HEK293 (cell line): ENCODE data around the gene COG3.

Source experiments
- CTCF ChIA-PET: fragments of 350-600 bp; formaldehyde crosslinking; extraction: SDS; loops from one replicate; lab custom pipeline; 2021; ENCODE audit warnings: antibody characterized with exemption; lab: Yijun Ruan, JAX
- POLR2A ChIA-PET: fragments of 300-600 bp; formaldehyde crosslinking; extraction: SDS; loops from one replicate; lab custom pipeline; 2020; ENCODE audit warnings: antibody characterized with exemption, inconsistent platforms; lab: Yijun Ruan, JAX
- H3K27ac ChIP-seq: fragments of 200-500 bp; sonication (Bioruptor generic); 2 replicates; pipeline ENCODE4 v1.5.1; 2014; ENCODE audit warnings: low read depth, low read length, control low read depth, inconsistent platforms; ENCODE audit errors: extremely low read depth
- H3K36me3 ChIP-seq, 2 experiments: fragments of 200-500 bp in 1 of 2; sonication (Bioruptor generic) in 1 of 2; 1 replicate in 1 of 2; 2 replicates in 1 of 2; pipeline ENCODE4 v1.5.1; 2014 to 2017; ENCODE audit warnings: inconsistent platforms in 2 of 2, low read length in 2 of 2; ENCODE audit not compliant: control insufficient read depth in 2 of 2, insufficient read depth in 1 of 2
- H3K4me1 ChIP-seq: fragments of 200-500 bp; sonication (Bioruptor generic); 2 replicates; pipeline ENCODE4 v1.5.1; 2014; ENCODE audit warnings: mild to moderate bottlenecking, low read length, inconsistent platforms; ENCODE audit not compliant: control insufficient read depth, insufficient read depth
- H3K4me3 ChIP-seq: 2 replicates; pipeline ENCODE4 v1.5.1; 2011; ENCODE audit warnings: low read depth, mild to moderate bottlenecking, control low read depth, low read length, moderate library complexity
- H3K9me3 ChIP-seq: fragments of 200-500 bp; sonication (Bioruptor generic); 2 replicates; pipeline ENCODE4 v1.5.1; 2014; ENCODE audit warnings: low read depth, low read length, inconsistent platforms; ENCODE audit not compliant: control insufficient read depth, insufficient read depth
- GLIS1 ChIP-seq: fragments of 450-650 bp; formaldehyde crosslinking; IDR thresholded peaks from 2 replicates; pipeline ENCODE4 v1.5.1; 2016; ENCODE audit warnings: missing biosample characterization, missing genetic modification characterization
- KLF1 ChIP-seq: fragments of 450-650 bp; formaldehyde crosslinking; IDR thresholded peaks from 2 replicates; pipeline ENCODE4 v1.5.1; 2016; ENCODE audit warnings: missing biosample characterization, missing genetic modification characterization
- KLF10 ChIP-seq: fragments of 450-650 bp; IDR thresholded peaks from 2 replicates; pipeline ENCODE4 v1.5.1; 2018; ENCODE audit warnings: missing biosample characterization, mild to moderate bottlenecking, missing genetic modification characterization
- MEIS1 ChIP-seq: sonication (generic); formaldehyde crosslinking; IDR thresholded peaks from 2 replicates; pipeline ENCODE4 v1.8.1; 2022; ENCODE audit warnings: missing genetic modification reagents, mild to moderate bottlenecking, borderline replicate concordance
- YY2 ChIP-seq: fragments of 450-650 bp; formaldehyde crosslinking; IDR thresholded peaks from 2 replicates; pipeline ENCODE4 v1.5.1; 2016; ENCODE audit warnings: missing biosample characterization, missing genetic modification characterization
- ZBTB21 ChIP-seq: fragments of 450-650 bp; formaldehyde crosslinking; IDR thresholded peaks from 2 replicates; pipeline ENCODE4 v1.5.1; 2017; ENCODE audit warnings: missing biosample characterization, missing genetic modification characterization
- ZBTB7A ChIP-seq: fragments of 450-650 bp; formaldehyde crosslinking; IDR thresholded peaks from 2 replicates; pipeline ENCODE4 v1.5.1; 2016; ENCODE audit warnings: low read depth, missing biosample characterization, missing genetic modification characterization
- ZNF23 ChIP-seq: fragments of 450-650 bp; formaldehyde crosslinking; IDR thresholded peaks from 2 replicates; pipeline ENCODE4 v1.5.1; 2016; ENCODE audit warnings: missing biosample characterization, missing genetic modification characterization, borderline replicate concordance
- ZNF274 ChIP-seq, 2 experiments: fragments of 200-500 bp in 1 of 2; fragments of 450-650 bp in 1 of 2; sonication (Bioruptor generic) in 1 of 2; formaldehyde crosslinking in 1 of 2; IDR thresholded peaks; 2 replicates each; pipeline versions ENCODE4 v1.5.1 to v1.6.1; 2014 to 2016; ENCODE audit warnings: borderline replicate concordance in 1 of 2, inconsistent platforms in 1 of 2, low read length in 1 of 2, missing biosample characterization in 1 of 2, missing genetic modification characterization in 1 of 2
- ZNF48 ChIP-seq: fragments of 450-650 bp; formaldehyde crosslinking; IDR thresholded peaks from 2 replicates; pipeline ENCODE4 v1.5.1; 2016; ENCODE audit warnings: missing biosample characterization, missing genetic modification characterization
- ZNF560 ChIP-seq: fragments of 450-650 bp; formaldehyde crosslinking; IDR thresholded peaks from 2 replicates; pipeline ENCODE4 v1.5.1; 2017; ENCODE audit warnings: missing biosample characterization, missing genetic modification characterization, borderline replicate concordance
- ZNF571 ChIP-seq: fragments of 450-650 bp; formaldehyde crosslinking; IDR thresholded peaks from 2 replicates; pipeline ENCODE4 v1.5.0; 2017; ENCODE audit warnings: missing biosample characterization, missing genetic modification characterization
- ZNF664 ChIP-seq: fragments of 450-650 bp; formaldehyde crosslinking; IDR thresholded peaks from 2 replicates; pipeline ENCODE4 v1.5.1; 2016; ENCODE audit warnings: missing biosample characterization, missing genetic modification characterization
- ZNF670 ChIP-seq: fragments of 450-650 bp; formaldehyde crosslinking; IDR thresholded peaks from 2 replicates; pipeline ENCODE4 v1.5.1; 2016; ENCODE audit warnings: missing biosample characterization, missing genetic modification characterization, low read depth
- ZNF76 ChIP-seq: fragments of 450-650 bp; formaldehyde crosslinking; IDR thresholded peaks from 2 replicates; pipeline ENCODE4; 2016; ENCODE audit warnings: low read depth, missing biosample characterization, missing genetic modification characterization, borderline replicate concordance
- ZNF768 ChIP-seq: fragments of 450-650 bp; formaldehyde crosslinking; IDR thresholded peaks from 2 replicates; pipeline ENCODE4 v1.5.1; 2018; ENCODE audit warnings: missing biosample characterization, mild to moderate bottlenecking, missing genetic modification characterization
- ZNF777 ChIP-seq: fragments of 450-650 bp; formaldehyde crosslinking; IDR thresholded peaks from 2 replicates; pipeline ENCODE4 v1.5.1; 2017; ENCODE audit warnings: missing biosample characterization, missing genetic modification characterization, borderline replicate concordance
- TF ChIP-seq, protein P1 (sequence below): fragments of 450-650 bp; formaldehyde crosslinking; IDR thresholded peaks from 2 replicates; pipeline ENCODE4; 2016; ENCODE audit warnings: missing biosample characterization, missing genetic modification characterization
- TF ChIP-seq, protein P2 (sequence below): fragments of 450-650 bp; formaldehyde crosslinking; IDR thresholded peaks from 2 replicates; pipeline ENCODE4 v1.5.1; 2016; ENCODE audit warnings: missing biosample characterization, missing genetic modification characterization
- TF ChIP-seq, protein P3 (sequence below): fragments of 450-650 bp; IDR thresholded peaks from 2 replicates; pipeline ENCODE4 v1.5.1; 2018; ENCODE audit warnings: missing biosample characterization, mild to moderate bottlenecking, missing genetic modification characterization
- TF ChIP-seq, protein P4 (sequence below): fragments of 450-650 bp; formaldehyde crosslinking; IDR thresholded peaks from 2 replicates; pipeline ENCODE4 v1.5.1; 2017; ENCODE audit warnings: missing biosample characterization, mild to moderate bottlenecking, missing genetic modification characterization, moderate library complexity
- TF ChIP-seq, protein P5 (sequence below): fragments of 450-650 bp; formaldehyde crosslinking; IDR thresholded peaks from 2 replicates; pipeline ENCODE4 v1.5.1; 2016; ENCODE audit warnings: missing biosample characterization, missing genetic modification characterization
- TF ChIP-seq, protein P6 (sequence below): fragments of 450-650 bp; formaldehyde crosslinking; IDR thresholded peaks from 2 replicates; pipeline ENCODE4 v1.5.1; 2016; ENCODE audit warnings: missing biosample characterization, missing genetic modification characterization
- TF ChIP-seq, protein P7 (sequence below): fragments of 450-650 bp; formaldehyde crosslinking; IDR thresholded peaks from 2 replicates; pipeline ENCODE4 v1.5.1; 2017; ENCODE audit warnings: missing biosample characterization, missing genetic modification characterization

COG3 gene

DNA sequence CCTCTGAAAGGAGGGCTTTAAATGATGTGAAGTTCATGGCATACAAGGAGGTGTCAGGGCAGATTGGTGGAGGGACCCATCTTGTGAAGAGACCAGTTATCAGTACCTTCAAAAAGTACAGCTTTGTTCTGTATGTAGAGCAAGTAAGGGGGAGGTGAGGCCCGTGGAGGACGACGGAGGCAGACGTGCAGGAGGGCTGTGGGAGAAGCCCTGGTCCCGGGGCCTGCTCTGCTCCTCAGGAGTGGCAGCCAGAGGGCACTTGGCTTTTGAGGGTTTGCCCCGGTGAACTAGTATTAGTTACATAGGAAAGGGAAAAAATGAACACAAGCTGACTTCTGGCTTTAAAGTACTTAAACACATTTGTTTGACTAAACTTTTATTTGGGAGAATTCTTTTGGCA lies 42.1 kb downstream of the COG3 start (continued):
- TF ChIP-seq ZNF777 (no peak), KLF10 (no peak), YY2 (tag by site-specific recombination) (no peak), GLIS1 (tag by site-specific recombination) (no peak), ZNF48 (no peak), ZNF274 (IDR thresholded peaks at IDR 0.05; ENCODE audit: low read length) (no peak), ZNF274 (tag by site-specific recombination; IDR thresholded peaks at IDR 0.05; ENCODE audit: borderline replicate concordance) (no peak), ZBTB7A (tag by site-specific recombination) (no peak)
- TF ChIP-seq, protein P1, sequence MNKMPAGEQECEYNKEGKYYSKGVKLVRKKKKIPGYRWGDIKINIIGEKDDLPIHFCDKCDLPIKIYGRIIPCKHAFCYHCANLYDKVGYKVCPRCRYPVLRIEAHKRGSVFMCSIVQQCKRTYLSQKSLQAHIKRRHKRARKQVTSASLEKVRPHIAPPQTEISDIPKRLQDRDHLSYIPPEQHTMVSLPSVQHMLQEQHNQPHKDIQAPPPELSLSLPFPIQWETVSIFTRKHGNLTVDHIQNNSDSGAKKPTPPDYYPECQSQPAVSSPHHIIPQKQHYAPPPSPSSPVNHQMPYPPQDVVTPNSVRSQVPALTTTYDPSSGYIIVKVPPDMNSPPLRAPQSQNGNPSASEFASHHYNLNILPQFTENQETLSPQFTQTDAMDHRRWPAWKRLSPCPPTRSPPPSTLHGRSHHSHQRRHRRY (tag by site-specific recombination), result no peak
- TF ChIP-seq, protein P2, sequence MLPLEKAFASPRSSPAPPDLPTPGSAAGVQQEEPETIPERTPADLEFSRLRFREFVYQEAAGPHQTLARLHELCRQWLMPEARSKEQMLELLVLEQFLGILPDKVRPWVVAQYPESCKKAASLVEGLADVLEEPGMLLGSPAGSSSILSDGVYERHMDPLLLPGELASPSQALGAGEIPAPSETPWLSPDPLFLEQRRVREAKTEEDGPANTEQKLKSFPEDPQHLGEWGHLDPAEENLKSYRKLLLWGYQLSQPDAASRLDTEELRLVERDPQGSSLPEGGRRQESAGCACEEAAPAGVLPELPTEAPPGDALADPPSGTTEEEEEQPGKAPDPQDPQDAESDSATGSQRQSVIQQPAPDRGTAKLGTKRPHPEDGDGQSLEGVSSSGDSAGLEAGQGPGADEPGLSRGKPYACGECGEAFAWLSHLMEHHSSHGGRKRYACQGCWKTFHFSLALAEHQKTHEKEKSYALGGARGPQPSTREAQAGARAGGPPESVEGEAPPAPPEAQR (tag by site-specific recombination), result no peak
- TF ChIP-seq, protein P3, sequence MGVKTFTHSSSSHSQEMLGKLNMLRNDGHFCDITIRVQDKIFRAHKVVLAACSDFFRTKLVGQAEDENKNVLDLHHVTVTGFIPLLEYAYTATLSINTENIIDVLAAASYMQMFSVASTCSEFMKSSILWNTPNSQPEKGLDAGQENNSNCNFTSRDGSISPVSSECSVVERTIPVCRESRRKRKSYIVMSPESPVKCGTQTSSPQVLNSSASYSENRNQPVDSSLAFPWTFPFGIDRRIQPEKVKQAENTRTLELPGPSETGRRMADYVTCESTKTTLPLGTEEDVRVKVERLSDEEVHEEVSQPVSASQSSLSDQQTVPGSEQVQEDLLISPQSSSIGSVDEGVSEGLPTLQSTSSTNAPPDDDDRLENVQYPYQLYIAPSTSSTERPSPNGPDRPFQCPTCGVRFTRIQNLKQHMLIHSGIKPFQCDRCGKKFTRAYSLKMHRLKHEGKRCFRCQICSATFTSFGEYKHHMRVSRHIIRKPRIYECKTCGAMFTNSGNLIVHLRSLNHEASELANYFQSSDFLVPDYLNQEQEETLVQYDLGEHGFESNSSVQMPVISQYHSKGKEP (tag by site-specific recombination), result no peak
- TF ChIP-seq, protein P4, sequence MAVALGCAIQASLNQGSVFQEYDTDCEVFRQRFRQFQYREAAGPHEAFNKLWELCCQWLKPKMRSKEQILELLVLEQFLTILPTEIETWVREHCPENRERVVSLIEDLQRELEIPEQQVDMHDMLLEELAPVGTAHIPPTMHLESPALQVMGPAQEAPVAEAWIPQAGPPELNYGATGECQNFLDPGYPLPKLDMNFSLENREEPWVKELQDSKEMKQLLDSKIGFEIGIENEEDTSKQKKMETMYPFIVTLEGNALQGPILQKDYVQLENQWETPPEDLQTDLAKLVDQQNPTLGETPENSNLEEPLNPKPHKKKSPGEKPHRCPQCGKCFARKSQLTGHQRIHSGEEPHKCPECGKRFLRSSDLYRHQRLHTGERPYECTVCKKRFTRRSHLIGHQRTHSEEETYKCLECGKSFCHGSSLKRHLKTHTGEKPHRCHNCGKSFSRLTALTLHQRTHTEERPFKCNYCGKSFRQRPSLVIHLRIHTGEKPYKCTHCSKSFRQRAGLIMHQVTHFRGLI (tag by site-specific recombination), result no peak

DNA sequence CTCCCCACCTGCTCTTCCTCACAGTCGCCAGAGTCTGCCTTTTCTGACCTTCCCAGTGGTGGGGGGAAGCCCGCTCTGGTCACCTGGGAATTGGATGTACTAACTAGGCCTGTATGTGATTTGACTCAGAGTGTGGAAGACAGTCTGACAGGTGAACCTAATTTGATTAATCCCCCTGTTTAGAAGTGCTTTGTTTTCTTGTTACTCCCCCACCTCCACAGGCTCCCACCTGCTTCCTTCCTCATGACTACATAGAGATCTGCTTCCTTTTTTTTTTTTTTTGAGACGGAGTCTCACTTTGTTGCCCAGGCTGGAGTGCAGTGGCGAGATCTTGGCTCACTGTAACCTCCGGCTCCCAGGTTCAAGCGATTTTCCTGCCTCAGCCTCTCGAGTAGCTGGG lies 44.0 kb downstream of the COG3 start:
- Histone ChIP-seq H3K27ac (no peak overlapping the region), H3K36me3 (peaks cover 16 to 56% of the 10 kb centered on the region in 2 experiments; a peak in 2 of 3 replicates), H3K4me3 (no peak overlapping the region), H3K9me3 (no peaks in the 10 kb centered on the region), H3K4me1 (no peaks in the 10 kb centered on the region)
- ChIA-PET POLR2A (no interaction called here), CTCF (no interaction called here)
- TF ChIP-seq ZNF23 (no peak), ZBTB21 (tag by site-specific recombination) (no peak), MEIS1 (no peak), ZNF76 (no peak), ZNF777 (no peak), ZNF664 (tag by site-specific recombination) (no peak), ZNF768 (tag by site-specific recombination) (no peak), ZNF571 (tag by site-specific recombination) (no peak), KLF1 (tag by site-specific recombination) (no peak), ZNF560 (tag by site-specific recombination) (no peak), ZNF670 (tag by site-specific recombination) (no peak)
- TF ChIP-seq, protein P5, sequence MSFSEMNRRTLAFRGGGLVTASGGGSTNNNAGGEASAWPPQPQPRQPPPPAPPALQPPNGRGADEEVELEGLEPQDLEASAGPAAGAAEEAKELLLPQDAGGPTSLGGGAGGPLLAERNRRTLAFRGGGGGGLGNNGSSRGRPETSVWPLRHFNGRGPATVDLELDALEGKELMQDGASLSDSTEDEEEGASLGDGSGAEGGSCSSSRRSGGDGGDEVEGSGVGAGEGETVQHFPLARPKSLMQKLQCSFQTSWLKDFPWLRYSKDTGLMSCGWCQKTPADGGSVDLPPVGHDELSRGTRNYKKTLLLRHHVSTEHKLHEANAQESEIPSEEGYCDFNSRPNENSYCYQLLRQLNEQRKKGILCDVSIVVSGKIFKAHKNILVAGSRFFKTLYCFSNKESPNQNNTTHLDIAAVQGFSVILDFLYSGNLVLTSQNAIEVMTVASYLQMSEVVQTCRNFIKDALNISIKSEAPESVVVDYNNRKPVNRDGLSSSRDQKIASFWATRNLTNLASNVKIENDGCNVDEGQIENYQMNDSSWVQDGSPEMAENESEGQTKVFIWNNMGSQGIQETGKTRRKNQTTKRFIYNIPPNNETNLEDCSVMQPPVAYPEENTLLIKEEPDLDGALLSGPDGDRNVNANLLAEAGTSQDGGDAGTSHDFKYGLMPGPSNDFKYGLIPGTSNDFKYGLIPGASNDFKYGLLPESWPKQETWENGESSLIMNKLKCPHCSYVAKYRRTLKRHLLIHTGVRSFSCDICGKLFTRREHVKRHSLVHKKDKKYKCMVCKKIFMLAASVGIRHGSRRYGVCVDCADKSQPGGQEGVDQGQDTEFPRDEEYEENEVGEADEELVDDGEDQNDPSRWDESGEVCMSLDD (tag by site-specific recombination), result no peak
- TF ChIP-seq, protein P6, sequence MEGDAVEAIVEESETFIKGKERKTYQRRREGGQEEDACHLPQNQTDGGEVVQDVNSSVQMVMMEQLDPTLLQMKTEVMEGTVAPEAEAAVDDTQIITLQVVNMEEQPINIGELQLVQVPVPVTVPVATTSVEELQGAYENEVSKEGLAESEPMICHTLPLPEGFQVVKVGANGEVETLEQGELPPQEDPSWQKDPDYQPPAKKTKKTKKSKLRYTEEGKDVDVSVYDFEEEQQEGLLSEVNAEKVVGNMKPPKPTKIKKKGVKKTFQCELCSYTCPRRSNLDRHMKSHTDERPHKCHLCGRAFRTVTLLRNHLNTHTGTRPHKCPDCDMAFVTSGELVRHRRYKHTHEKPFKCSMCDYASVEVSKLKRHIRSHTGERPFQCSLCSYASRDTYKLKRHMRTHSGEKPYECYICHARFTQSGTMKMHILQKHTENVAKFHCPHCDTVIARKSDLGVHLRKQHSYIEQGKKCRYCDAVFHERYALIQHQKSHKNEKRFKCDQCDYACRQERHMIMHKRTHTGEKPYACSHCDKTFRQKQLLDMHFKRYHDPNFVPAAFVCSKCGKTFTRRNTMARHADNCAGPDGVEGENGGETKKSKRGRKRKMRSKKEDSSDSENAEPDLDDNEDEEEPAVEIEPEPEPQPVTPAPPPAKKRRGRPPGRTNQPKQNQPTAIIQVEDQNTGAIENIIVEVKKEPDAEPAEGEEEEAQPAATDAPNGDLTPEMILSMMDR, result no peak
- TF ChIP-seq, protein P7, sequence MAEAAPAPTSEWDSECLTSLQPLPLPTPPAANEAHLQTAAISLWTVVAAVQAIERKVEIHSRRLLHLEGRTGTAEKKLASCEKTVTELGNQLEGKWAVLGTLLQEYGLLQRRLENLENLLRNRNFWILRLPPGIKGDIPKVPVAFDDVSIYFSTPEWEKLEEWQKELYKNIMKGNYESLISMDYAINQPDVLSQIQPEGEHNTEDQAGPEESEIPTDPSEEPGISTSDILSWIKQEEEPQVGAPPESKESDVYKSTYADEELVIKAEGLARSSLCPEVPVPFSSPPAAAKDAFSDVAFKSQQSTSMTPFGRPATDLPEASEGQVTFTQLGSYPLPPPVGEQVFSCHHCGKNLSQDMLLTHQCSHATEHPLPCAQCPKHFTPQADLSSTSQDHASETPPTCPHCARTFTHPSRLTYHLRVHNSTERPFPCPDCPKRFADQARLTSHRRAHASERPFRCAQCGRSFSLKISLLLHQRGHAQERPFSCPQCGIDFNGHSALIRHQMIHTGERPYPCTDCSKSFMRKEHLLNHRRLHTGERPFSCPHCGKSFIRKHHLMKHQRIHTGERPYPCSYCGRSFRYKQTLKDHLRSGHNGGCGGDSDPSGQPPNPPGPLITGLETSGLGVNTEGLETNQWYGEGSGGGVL (tag by site-specific recombination), result no peak
